Karpas-422 (cell line): Measurements from ENCODE around the gene LAG3. TPM values are rescaled to one million over a fixed set of nuclear protein-coding genes. Genes with fewer than 3 reads are reported as not detected.
"Not testable (repeated sequence)": the region's sequence is repeated elsewhere in the genome, so short reads cannot be mapped to it uniquely, and the experiment has no call there.

Experiments used
- DNase-seq: peaks from one replicate; pipeline ENCODE4 v3.0.0-alpha.2; 2015
- H2AFZ ChIP-seq: fragments of 200-600 bp; sonication (generic); 2 replicates; pipeline ENCODE4 v1.6.1; 2014; ENCODE audit warnings: antibody characterized with exemption, low read length, mixed read lengths
- H3K27ac ChIP-seq: fragments of 200-600 bp; sonication (generic); 2 replicates; pipeline ENCODE4 v1.5.1; 2014; ENCODE audit warnings: mild to moderate bottlenecking, low read length, moderate library complexity
- H3K27me3 ChIP-seq: fragments of 200-600 bp; sonication (generic); 2 replicates; pipeline ENCODE4 v1.6.1; 2014; ENCODE audit warnings: low read length, mixed read lengths
- H3K36me3 ChIP-seq: fragments of 200-600 bp; sonication (generic); 2 replicates; pipeline ENCODE4 v1.6.1; 2014; ENCODE audit warnings: low read length, mixed read lengths; ENCODE audit not compliant: insufficient read depth
- H3K4me1 ChIP-seq: fragments of 200-600 bp; sonication (generic); 2 replicates; pipeline ENCODE4 v1.6.1; 2014; ENCODE audit warnings: mild to moderate bottlenecking, low read length, mixed read lengths
- H3K4me2 ChIP-seq: fragments of 200-600 bp; sonication (generic); 2 replicates; pipeline ENCODE4 v1.6.1; 2014; ENCODE audit warnings: low read length, low read depth, mild to moderate bottlenecking; ENCODE audit not compliant: poor library complexity, severe bottlenecking
- H3K4me3 ChIP-seq: fragments of 200-600 bp; sonication (generic); 2 replicates; pipeline ENCODE4 v1.5.1; 2014; ENCODE audit warnings: mild to moderate bottlenecking, antibody characterized with exemption, low read length, mixed read lengths
- H3K79me2 ChIP-seq: fragments of 200-600 bp; sonication (generic); 2 replicates; pipeline ENCODE4 v1.6.1; 2014; ENCODE audit warnings: mild to moderate bottlenecking, low read length, mixed read lengths
- H3K9ac ChIP-seq: fragments of 200-600 bp; sonication (generic); 2 replicates; pipeline ENCODE4 v1.6.0; 2014; ENCODE audit warnings: low read length
- H3K9me2 ChIP-seq: fragments of 200-600 bp; sonication (generic), shearing (Covaris generic); replicated peaks from 2 replicates; pipeline ENCODE4 v1.6.0; 2014; ENCODE audit warnings: mild to moderate bottlenecking, low read length, moderate library complexity; ENCODE audit not compliant: insufficient read depth
- H3K9me3 ChIP-seq: fragments of 300-700, 200-600 bp; sonication (generic); 2 replicates; pipeline ENCODE4 v1.6.1; 2014; ENCODE audit warnings: low read length, mixed read lengths
- H4K20me1 ChIP-seq: fragments of 200-600 bp; sonication (generic); 2 replicates; pipeline ENCODE4 v1.6.1; 2014; ENCODE audit warnings: mild to moderate bottlenecking, antibody characterized with exemption, low read length, low read depth; ENCODE audit not compliant: insufficient read depth
- total RNA-seq: library from RNA; depleted of rRNA; stranded (reverse); fragments of >200 nt; shearing (Covaris generic); gene quantifications from 2 replicates; pipeline ENCODE4 v1.2.3, GENCODE V29; 2014; ENCODE audit warnings: low replicate concordance

LAG3 gene
- total RNA-seq, 1 experiment from 2014 or later = 0.22 TPM

DNA sequence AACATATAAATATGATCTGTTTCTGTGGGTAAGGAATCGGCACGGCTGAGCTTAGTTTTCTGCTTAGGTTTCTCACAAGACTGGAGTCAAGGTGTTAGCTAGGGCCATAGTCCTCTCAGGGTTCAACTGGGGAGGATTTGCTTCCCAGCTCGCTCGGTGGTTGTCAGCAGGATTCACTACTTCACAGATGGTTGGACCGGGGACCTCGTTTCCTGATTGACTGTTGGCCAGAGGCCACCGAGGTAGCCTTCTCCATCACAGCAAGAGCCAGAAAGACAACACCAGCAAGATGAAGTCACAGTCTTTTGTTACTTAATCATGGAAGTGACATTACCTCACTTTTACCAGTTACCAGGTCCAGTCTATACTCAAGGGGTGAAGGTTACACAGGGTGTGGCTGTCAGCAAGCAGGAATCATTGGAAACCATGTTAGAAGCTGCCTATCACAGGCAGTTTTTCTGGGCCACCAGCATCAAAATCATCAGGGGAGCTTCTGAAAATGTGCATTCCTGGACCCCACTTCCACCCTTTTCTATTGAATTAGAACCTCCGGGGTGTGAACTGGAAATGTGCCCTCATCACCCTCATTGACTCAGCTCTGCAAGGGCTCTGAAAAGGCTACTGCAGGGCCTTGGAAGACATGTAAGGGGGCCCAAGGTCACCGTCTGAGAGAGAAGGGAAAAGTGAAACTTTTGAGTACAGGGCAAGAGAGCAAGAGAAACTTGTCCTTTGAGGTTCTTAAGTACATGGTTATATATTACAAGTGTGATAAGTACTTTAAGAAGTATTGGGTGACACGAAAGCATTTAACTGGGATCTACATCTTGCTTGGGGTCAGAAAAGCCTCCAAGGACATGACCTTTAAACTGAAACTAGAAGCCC is 37.6 kb upstream of the LAG3 start:
- no peak overlapping the region for H3K4me2 ChIP-seq

DNA sequence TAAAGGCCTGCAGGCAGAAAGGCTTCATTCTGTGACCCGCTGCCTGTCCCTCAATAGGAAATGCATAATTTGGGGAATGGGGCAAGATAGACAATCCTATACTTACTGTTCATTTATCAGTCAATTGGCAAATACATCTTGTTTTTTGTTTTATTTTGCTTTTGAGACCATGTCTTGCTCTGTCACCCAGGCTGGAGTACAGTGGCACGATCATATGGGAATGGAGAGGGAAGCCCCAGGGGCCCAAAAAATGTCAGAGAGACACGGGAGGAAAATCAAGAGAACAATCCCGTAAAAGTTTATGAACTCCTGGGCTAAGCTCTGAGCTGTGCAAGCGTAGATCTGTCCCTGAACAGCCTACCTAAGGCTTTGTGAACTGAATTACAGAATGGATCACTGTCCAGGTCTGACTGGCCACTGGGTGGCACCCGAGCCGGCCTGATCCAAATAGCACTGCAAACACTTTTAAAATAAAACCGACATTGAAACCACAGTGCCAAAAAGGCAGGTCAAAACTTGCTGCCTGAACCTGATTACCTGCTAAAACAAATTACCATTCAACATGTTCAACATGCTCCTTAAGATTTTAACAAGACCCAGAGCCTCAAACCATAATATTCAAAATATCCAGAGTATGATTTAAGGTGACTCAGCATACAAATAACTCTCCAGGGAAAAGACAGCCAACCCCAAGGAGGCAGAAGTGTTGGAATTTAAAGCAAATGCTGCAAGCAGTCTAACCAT is 36.7 kb upstream of the LAG3 start:
- H3K27ac ChIP-seq = no peak overlapping the region
- H3K9me2 ChIP-seq = no peaks in the 10 kb centered on the region
- H3K79me2 ChIP-seq = no peaks in the 10 kb centered on the region
- H3K4me3 ChIP-seq = no peak overlapping the region
- H3K9me3 ChIP-seq = no peaks in the 10 kb centered on the region
- no peak overlapping the region for H3K4me2 ChIP-seq
- H3K36me3 ChIP-seq = no peaks in the 10 kb centered on the region
- no peaks in the 10 kb centered on the region for H3K27me3 ChIP-seq
- DNase-seq = peak; percentile 67
- no peak overlapping the region for H2AFZ ChIP-seq
- peaks cover 14% of the 10 kb centered on the region for H3K4me1 ChIP-seq
- 0 out of 2 replicates have a peak, but pooled peaks cover 4% of the 10 kb centered on the region for H4K20me1 ChIP-seq
- H3K9ac ChIP-seq = no peak overlapping the region; the same call in 1 of the 2 replicates

More for the DNA sequence above, 37.6 kb upstream of the LAG3 start:
- no peaks in the 10 kb centered on the region for H3K9me2 ChIP-seq
- no peak for DNase-seq
- 0 out of 2 replicates have a peak, but pooled peaks cover 4% of the 10 kb centered on the region for H4K20me1 ChIP-seq
- no peak overlapping the region for H3K4me3 ChIP-seq
- peaks cover 2% of the 10 kb centered on the region; the same call in 1 of the 2 replicates for H3K36me3 ChIP-seq
- no peaks in the 10 kb centered on the region for H3K79me2 ChIP-seq
- no peak overlapping the region for H2AFZ ChIP-seq
- no peaks in the 10 kb centered on the region for H3K9me3 ChIP-seq
- no peak overlapping the region for H3K9ac ChIP-seq
- H3K27ac ChIP-seq = no peak overlapping the region
- no peaks in the 10 kb centered on the region for H3K27me3 ChIP-seq
- H3K4me1 ChIP-seq = peaks cover 22% of the 10 kb centered on the region

DNA sequence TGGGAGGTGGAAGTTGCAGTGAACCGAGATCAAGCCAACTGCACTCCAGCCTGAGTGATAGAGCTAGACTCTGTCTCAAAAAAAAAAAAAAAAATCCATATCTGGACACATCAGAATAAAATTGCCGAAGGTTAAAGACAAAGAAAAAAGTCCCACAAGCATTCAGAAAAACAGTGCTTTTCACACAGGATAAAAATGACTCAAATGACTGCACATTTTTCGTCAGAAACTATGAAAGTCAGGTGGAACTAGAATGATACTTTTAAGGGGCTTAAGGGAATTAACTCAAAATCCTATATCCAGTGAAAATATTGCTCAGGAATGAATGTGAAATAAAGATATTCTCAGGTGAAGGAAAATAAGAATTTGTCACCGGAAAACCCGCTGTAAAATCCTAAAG is 35.6 kb upstream of the LAG3 start:
- Histone ChIP-seq H3K4me1 (peaks cover 10% of the 10 kb centered on the region), H3K9ac (no peak overlapping the region), H3K4me2 (no peak overlapping the region), H3K4me3 (no peak overlapping the region), H4K20me1 (0 out of 2 replicates have a peak, but pooled peaks cover 4% of the 10 kb centered on the region), H2AFZ (no peak overlapping the region), H3K79me2 (no peaks in the 10 kb centered on the region), H3K27me3 (no peaks in the 10 kb centered on the region), H3K36me3 (no peaks in the 10 kb centered on the region), H3K9me2 (no peaks in the 10 kb centered on the region), H3K27ac (no peak overlapping the region), H3K9me3 (no peaks in the 10 kb centered on the region)
- no peak for DNase-seq

DNA sequence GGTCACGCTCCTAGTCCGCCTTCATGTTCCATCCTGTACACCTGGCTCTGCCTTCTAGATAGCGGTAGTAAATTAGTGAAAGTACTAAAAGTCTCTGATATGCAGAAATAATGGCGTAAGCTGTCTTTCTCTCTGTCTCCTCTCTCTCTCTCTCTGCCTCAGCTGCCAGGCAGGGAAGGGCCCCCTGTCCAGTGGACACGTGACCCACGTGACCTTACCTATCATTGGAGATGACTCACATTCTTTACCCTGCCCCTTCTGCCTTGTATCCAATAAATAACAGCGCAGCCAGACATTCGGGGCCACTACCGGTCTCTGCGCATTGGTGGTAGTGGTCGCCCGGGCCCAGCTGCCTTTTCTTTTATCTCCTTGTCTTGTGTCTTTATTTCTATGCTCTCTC is 30.2 kb upstream of the LAG3 start:
- DNase-seq, H2AFZ ChIP-seq, H3K9me3 ChIP-seq, H3K79me2 ChIP-seq, H4K20me1 ChIP-seq, H3K36me3 ChIP-seq, H3K9me2 ChIP-seq, H3K4me3 ChIP-seq, H3K9ac ChIP-seq, H3K27ac ChIP-seq, H3K4me2 ChIP-seq, H3K27me3 ChIP-seq: not testable (repeated sequence)
- peaks cover 11% of the 10 kb centered on the region for H3K4me1 ChIP-seq

DNA sequence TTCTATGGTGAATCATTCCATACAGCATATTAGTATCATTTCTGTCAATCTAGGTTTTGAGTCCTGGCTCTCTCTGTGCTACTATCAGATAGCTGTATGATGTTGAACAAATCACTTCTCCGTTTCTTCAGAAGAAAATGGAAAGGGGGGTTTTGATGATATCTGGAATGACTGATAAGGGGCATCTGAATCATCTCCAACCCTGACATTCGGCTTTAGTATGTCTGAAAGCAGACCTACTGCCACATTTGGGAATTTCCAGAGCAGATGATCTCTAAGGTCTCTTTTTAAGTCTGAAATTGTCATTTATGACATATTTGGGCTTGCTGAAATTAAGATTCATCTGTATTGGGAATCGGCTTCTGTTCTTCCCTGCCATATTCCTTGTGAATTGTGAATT is 29.5 kb upstream of the LAG3 start:
- Histone ChIP-seq H3K27me3 (no peaks in the 10 kb centered on the region; the same call in 1 of the 2 replicates), H3K27ac (no peak overlapping the region), H3K4me1 (peaks cover 11% of the 10 kb centered on the region), H3K4me2 (no peak overlapping the region), H3K4me3 (no peak overlapping the region), H3K36me3 (peaks cover 3% of the 10 kb centered on the region; the same call in 1 of the 2 replicates), H4K20me1 (no peaks in the 10 kb centered on the region), H3K9me3 (no peaks in the 10 kb centered on the region), H3K9ac (no peak overlapping the region), H2AFZ (no peak overlapping the region), H3K79me2 (no peaks in the 10 kb centered on the region), H3K9me2 (no peaks in the 10 kb centered on the region)
- DNase-seq = no peak

DNA sequence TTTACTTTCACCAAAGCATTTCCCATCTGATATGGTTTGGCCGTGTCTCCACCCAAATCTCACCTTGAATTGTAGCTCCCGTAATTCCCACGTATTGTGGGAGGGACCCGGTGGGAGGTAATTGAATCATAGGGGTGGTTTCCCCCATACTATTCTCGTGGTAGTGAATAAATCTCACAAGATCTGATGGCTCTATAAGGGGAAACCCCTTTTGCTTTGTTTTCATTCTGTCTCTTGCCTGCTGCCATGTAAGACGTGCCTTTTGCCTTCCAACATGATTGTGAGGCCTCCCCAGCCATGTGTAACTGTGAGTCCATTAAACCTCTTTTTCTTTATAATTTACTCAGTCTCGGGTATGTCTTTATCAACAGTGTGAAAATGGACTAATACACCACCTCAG is 29.0 kb upstream of the LAG3 start:
- not testable (repeated sequence) for DNase-seq, H3K4me2 ChIP-seq

DNA sequence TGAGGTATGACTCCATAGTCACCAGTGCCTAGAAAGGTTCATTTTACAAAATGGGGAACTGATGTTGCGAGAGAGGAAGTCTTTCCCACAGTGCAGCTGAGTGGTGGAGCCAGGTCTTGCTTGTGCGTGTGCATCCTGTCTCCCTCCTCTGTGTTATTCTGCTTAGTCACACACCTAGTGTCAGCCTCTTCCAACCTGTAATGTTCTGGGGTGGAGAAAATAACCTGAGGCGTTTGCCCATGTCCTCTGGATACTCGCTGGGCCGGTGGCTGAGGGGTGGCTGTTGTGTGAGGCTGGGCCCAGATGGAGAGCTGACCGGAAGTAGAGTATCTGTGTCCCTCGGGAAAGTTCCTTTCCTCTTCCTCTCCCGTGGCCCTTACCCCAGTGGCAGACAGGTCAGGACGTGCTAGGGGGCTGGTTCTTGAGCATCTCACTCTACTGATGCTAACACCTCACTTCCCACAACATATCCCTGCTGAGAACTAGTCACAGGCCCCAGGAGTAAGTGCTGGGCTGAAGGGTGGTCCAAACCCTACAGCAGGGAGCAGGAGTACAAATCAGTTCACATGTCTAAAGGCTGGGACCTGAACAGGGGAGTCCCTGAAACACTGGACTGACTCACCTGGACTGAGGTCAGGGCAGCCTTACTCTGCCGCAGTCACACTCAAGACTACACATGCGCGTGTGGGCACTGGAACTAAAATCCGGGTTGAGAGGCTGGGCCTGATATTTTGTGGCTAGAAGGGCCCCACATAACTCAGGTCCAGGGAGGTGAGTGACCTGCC is 26.4 kb upstream of the LAG3 start:
- Histone ChIP-seq H3K9ac (no peak overlapping the region), H3K9me3 (no peaks in the 10 kb centered on the region), H3K27ac (peak overlapping the region; percentile 28), H3K4me3 (no peak overlapping the region), H4K20me1 (no peaks in the 10 kb centered on the region), H2AFZ (no peak overlapping the region), H3K79me2 (no peaks in the 10 kb centered on the region), H3K27me3 (no peaks in the 10 kb centered on the region; the same call in 1 of the 2 replicates), H3K9me2 (no peaks in the 10 kb centered on the region), H3K36me3 (peaks cover 13% of the 10 kb centered on the region), H3K4me2 (no peak overlapping the region), H3K4me1 (peaks cover 11% of the 10 kb centered on the region)
- DNase-seq = peak; percentile 78

More for the DNA sequence above, 29.0 kb upstream of the LAG3 start:
- not testable (repeated sequence) for H3K9me3 ChIP-seq, H2AFZ ChIP-seq, H3K9ac ChIP-seq, H4K20me1 ChIP-seq, H3K79me2 ChIP-seq, H3K36me3 ChIP-seq, H3K27ac ChIP-seq, H3K27me3 ChIP-seq, H3K9me2 ChIP-seq, H3K4me3 ChIP-seq
- peaks cover 11% of the 10 kb centered on the region for H3K4me1 ChIP-seq
